ENCODE results near the gene ADGRL3. TPM values are rescaled to one million over a fixed set of nuclear protein-coding genes. Genes with fewer than 3 reads are reported as not detected.

The ADGRL3 gene
- total and polyA plus RNA-seq, 5 donors from 2014 or later: not detected

GRCh38 chr4:61485056-61485455 is 284.9 kb downstream of the ADGRL3 start:
- H3K4me1 ChIP-seq (ENCODE audit: control insufficient read depth, insufficient read depth, low read length, poor library complexity, severe bottlenecking): no peaks in the 10 kb centered on the region
- no peak overlapping the region for H3K4me3 ChIP-seq (ENCODE audit: low read depth, low read length)
- Mint-ChIP-seq H3K27me3 (no peaks in the 10 kb centered on the region), H3K36me3 (no peaks in the 10 kb centered on the region), H3K4me3 (no peak overlapping the region), H3K9me3 (peaks cover 0 to 30% (median 6%) of the 10 kb centered on the region in 7 donors), H3K4me1 (no peaks in the 10 kb centered on the region), H3K27ac (no peak overlapping the region)
- no peak for ATAC-seq (ENCODE audit: low read depth in 2 of 2)
- H3K36me3 ChIP-seq (ENCODE audit: control insufficient read depth, insufficient read depth, low read length): no peaks in the 10 kb centered on the region
- no peaks in the 10 kb centered on the region for H3K27me3 ChIP-seq (ENCODE audit: control insufficient read depth, insufficient read depth, low read length)
- peaks cover under 1 to 3% of the 10 kb centered on the region in 2 experiments for H3K9me3 ChIP-seq (ENCODE audit: control insufficient read depth in 2 of 2, low read length in 2 of 2)
- no peak for DNase-seq
- no peak overlapping the region for H3K27ac ChIP-seq (ENCODE audit: insufficient read depth, low read length, poor library complexity, severe bottlenecking)

- H3K27ac Mint-ChIP-seq: no peak overlapping the region
- no peaks in the 10 kb centered on the region for H3K4me1 ChIP-seq (ENCODE audit: control insufficient read depth, insufficient read depth, low read length, poor library complexity, severe bottlenecking)
- no peak overlapping the region for H3K27ac ChIP-seq (ENCODE audit: insufficient read depth, low read length, poor library complexity, severe bottlenecking)
- no peak overlapping the region for H3K4me3 ChIP-seq (ENCODE audit: low read depth, low read length)
- no peaks in the 10 kb centered on the region for H3K27me3 ChIP-seq (ENCODE audit: control insufficient read depth, insufficient read depth, low read length)
- peaks cover 0 to 2% of the 10 kb centered on the region in 2 experiments for H3K9me3 ChIP-seq (ENCODE audit: control insufficient read depth in 2 of 2, low read length in 2 of 2)
- no peaks in the 10 kb centered on the region for H3K27me3 Mint-ChIP-seq
- H3K36me3 Mint-ChIP-seq: no peaks in the 10 kb centered on the region
- H3K4me3 Mint-ChIP-seq: no peak overlapping the region
- DNase-seq: no peak
- ATAC-seq (ENCODE audit: low read depth in 2 of 2): no peak
- no peaks in the 10 kb centered on the region for H3K4me1 Mint-ChIP-seq
- peaks cover 0 to 31% (median 12%) of the 10 kb centered on the region in 7 donors for H3K9me3 Mint-ChIP-seq
- no peaks in the 10 kb centered on the region for H3K36me3 ChIP-seq (ENCODE audit: control insufficient read depth, insufficient read depth, low read length)
These were observed 289.8 kb downstream of the ADGRL3 start for GRCh38 chr4:61489927-61490326.

GRCh38 chr4:61493041-61493440 is 292.9 kb downstream of the ADGRL3 start:
- Histone ChIP-seq H3K27ac (ENCODE audit: insufficient read depth, low read length, poor library complexity, severe bottlenecking) (no peak overlapping the region), H3K36me3 (ENCODE audit: control insufficient read depth, insufficient read depth, low read length) (no peaks in the 10 kb centered on the region), H3K4me1 (ENCODE audit: control insufficient read depth, insufficient read depth, low read length, poor library complexity, severe bottlenecking) (no peaks in the 10 kb centered on the region), H3K4me3 (ENCODE audit: low read depth, low read length) (no peak overlapping the region), H3K9me3 (ENCODE audit: control insufficient read depth in 2 of 2, low read length in 2 of 2) (peaks cover 0 to 2% of the 10 kb centered on the region in 2 experiments), H3K27me3 (ENCODE audit: control insufficient read depth, insufficient read depth, low read length) (no peaks in the 10 kb centered on the region)
- Mint-ChIP-seq H3K36me3 (no peaks in the 10 kb centered on the region), H3K27ac (peak overlapping the region in 1 of 3 donors; percentile 58), H3K9me3 (peaks cover 0 to 32% (median 13%) of the 10 kb centered on the region in 7 donors), H3K27me3 (no peaks in the 10 kb centered on the region), H3K4me1 (no peaks in the 10 kb centered on the region), H3K4me3 (no peak overlapping the region)
- ATAC-seq (ENCODE audit: low read depth in 2 of 2) (no peak), DNase-seq (no peak)

GRCh38 chr4:61493470-61493869 is 293.3 kb downstream of the ADGRL3 start:
- ATAC-seq (ENCODE audit: low read depth in 2 of 2): no peak
- Histone ChIP-seq H3K27ac (ENCODE audit: insufficient read depth, low read length, poor library complexity, severe bottlenecking) (no peak overlapping the region), H3K9me3 (ENCODE audit: control insufficient read depth in 2 of 2, low read length in 2 of 2) (peaks cover 0 to 2% of the 10 kb centered on the region in 2 experiments), H3K4me3 (ENCODE audit: low read depth, low read length) (no peak overlapping the region), H3K36me3 (ENCODE audit: control insufficient read depth, insufficient read depth, low read length) (no peaks in the 10 kb centered on the region), H3K27me3 (ENCODE audit: control insufficient read depth, insufficient read depth, low read length) (no peaks in the 10 kb centered on the region), H3K4me1 (ENCODE audit: control insufficient read depth, insufficient read depth, low read length, poor library complexity, severe bottlenecking) (no peaks in the 10 kb centered on the region)
- Mint-ChIP-seq H3K4me3 (no peak overlapping the region), H3K9me3 (peaks cover 0 to 29% (median 11%) of the 10 kb centered on the region in 7 donors), H3K27ac (peak overlapping the region in 1 of 3 donors; percentile 58), H3K36me3 (no peaks in the 10 kb centered on the region), H3K27me3 (no peaks in the 10 kb centered on the region), H3K4me1 (no peaks in the 10 kb centered on the region)
- DNase-seq: no peak

- Mint-ChIP-seq H3K27me3 (no peaks in the 10 kb centered on the region), H3K9me3 (peaks cover 0 to 19% (median 5%) of the 10 kb centered on the region in 7 donors), H3K36me3 (no peaks in the 10 kb centered on the region), H3K27ac (no peak overlapping the region), H3K4me1 (no peaks in the 10 kb centered on the region), H3K4me3 (no peak overlapping the region)
- H3K9me3 ChIP-seq (ENCODE audit: control insufficient read depth in 2 of 2, low read length in 2 of 2): no peaks in the 10 kb centered on the region
- no peaks in the 10 kb centered on the region for H3K27me3 ChIP-seq (ENCODE audit: control insufficient read depth, insufficient read depth, low read length)
- H3K27ac ChIP-seq (ENCODE audit: insufficient read depth, low read length, poor library complexity, severe bottlenecking): no peak overlapping the region
- no peak overlapping the region for H3K4me3 ChIP-seq (ENCODE audit: low read depth, low read length)
- DNase-seq (no peak), ATAC-seq (ENCODE audit: low read depth in 2 of 2) (no peak)
- no peaks in the 10 kb centered on the region for H3K36me3 ChIP-seq (ENCODE audit: control insufficient read depth, insufficient read depth, low read length)
- H3K4me1 ChIP-seq (ENCODE audit: control insufficient read depth, insufficient read depth, low read length, poor library complexity, severe bottlenecking): no peaks in the 10 kb centered on the region
These were observed 300.8 kb downstream of the ADGRL3 start for GRCh38 chr4:61500883-61501282.

GRCh38 chr4:61501812-61502211 is 301.7 kb downstream of the ADGRL3 start:
- ATAC-seq (ENCODE audit: low read depth in 2 of 2) (no peak), DNase-seq (no peak)
- no peaks in the 10 kb centered on the region for H3K9me3 ChIP-seq (ENCODE audit: control insufficient read depth in 2 of 2, low read length in 2 of 2)
- no peaks in the 10 kb centered on the region for H3K27me3 Mint-ChIP-seq
- H3K36me3 Mint-ChIP-seq: no peaks in the 10 kb centered on the region
- H3K36me3 ChIP-seq (ENCODE audit: control insufficient read depth, insufficient read depth, low read length): no peaks in the 10 kb centered on the region
- no peak overlapping the region for H3K27ac ChIP-seq (ENCODE audit: insufficient read depth, low read length, poor library complexity, severe bottlenecking)
- H3K27me3 ChIP-seq (ENCODE audit: control insufficient read depth, insufficient read depth, low read length): no peaks in the 10 kb centered on the region
- no peaks in the 10 kb centered on the region for H3K4me1 Mint-ChIP-seq
- H3K4me3 ChIP-seq (ENCODE audit: low read depth, low read length): no peak overlapping the region
- no peaks in the 10 kb centered on the region for H3K4me1 ChIP-seq (ENCODE audit: control insufficient read depth, insufficient read depth, low read length, poor library complexity, severe bottlenecking)
- no peak overlapping the region for H3K4me3 Mint-ChIP-seq
- no peak overlapping the region for H3K27ac Mint-ChIP-seq
- peaks cover 0 to 18% (median 4%) of the 10 kb centered on the region in 7 donors for H3K9me3 Mint-ChIP-seq

GRCh38 chr4:61505773-61506685 is 305.9 kb downstream of the ADGRL3 start:
- no peak overlapping the region for H3K4me3 ChIP-seq (ENCODE audit: low read depth, low read length)
- no peak for ATAC-seq (ENCODE audit: low read depth in 2 of 2)
- Mint-ChIP-seq H3K9me3 (peaks cover 0 to 18% (median 4%) of the 10 kb centered on the region in 7 donors), H3K4me3 (no peak overlapping the region), H3K36me3 (no peaks in the 10 kb centered on the region), H3K4me1 (no peaks in the 10 kb centered on the region), H3K27ac (no peak overlapping the region), H3K27me3 (no peaks in the 10 kb centered on the region)
- H3K36me3 ChIP-seq (ENCODE audit: control insufficient read depth, insufficient read depth, low read length): no peaks in the 10 kb centered on the region
- DNase-seq: no peak
- H3K4me1 ChIP-seq (ENCODE audit: control insufficient read depth, insufficient read depth, low read length, poor library complexity, severe bottlenecking): no peaks in the 10 kb centered on the region
- H3K27ac ChIP-seq (ENCODE audit: insufficient read depth, low read length, poor library complexity, severe bottlenecking): no peak overlapping the region
- no peaks in the 10 kb centered on the region for H3K9me3 ChIP-seq (ENCODE audit: control insufficient read depth in 2 of 2, low read length in 2 of 2)
- no peaks in the 10 kb centered on the region for H3K27me3 ChIP-seq (ENCODE audit: control insufficient read depth, insufficient read depth, low read length)

- Mint-ChIP-seq H3K27ac (no peak overlapping the region), H3K4me1 (no peaks in the 10 kb centered on the region), H3K9me3 (peaks cover 0 to 14% (median 3%) of the 10 kb centered on the region in 7 donors), H3K4me3 (no peak overlapping the region), H3K36me3 (no peaks in the 10 kb centered on the region), H3K27me3 (no peaks in the 10 kb centered on the region)
- Histone ChIP-seq H3K9me3 (ENCODE audit: control insufficient read depth in 2 of 2, low read length in 2 of 2) (no peaks in the 10 kb centered on the region), H3K4me1 (ENCODE audit: control insufficient read depth, insufficient read depth, low read length, poor library complexity, severe bottlenecking) (no peaks in the 10 kb centered on the region), H3K27me3 (ENCODE audit: control insufficient read depth, insufficient read depth, low read length) (no peaks in the 10 kb centered on the region), H3K36me3 (ENCODE audit: control insufficient read depth, insufficient read depth, low read length) (no peaks in the 10 kb centered on the region), H3K27ac (ENCODE audit: insufficient read depth, low read length, poor library complexity, severe bottlenecking) (no peak overlapping the region), H3K4me3 (ENCODE audit: low read depth, low read length) (no peak overlapping the region)
- no peak for ATAC-seq (ENCODE audit: low read depth in 2 of 2)
- DNase-seq: no peak
These were observed 307.0 kb downstream of the ADGRL3 start for GRCh38 chr4:61507091-61507490.
